Subcutaneous adipose tissue (tissue), 4 donors: ENCODE measurements around the gene DNAJA4. TPM values are rescaled to one million over a fixed set of nuclear protein-coding genes. Genes with fewer than 3 reads are reported as not detected.

Experiments used
- CTCF ChIP-seq: fragments of 450-650 bp; IDR thresholded peaks from one replicate; pipeline ENCODE4 v1.5.1; 2016; ENCODE audit warnings: low read depth, mild to moderate bottlenecking, control low read depth, antibody characterized with exemption, moderate library complexity
- total RNA-seq, 4 donors: library from RNA; depleted of rRNA; stranded (reverse); fragments of >200 nt; gene quantifications; one replicate each; pipeline ENCODE4 v1.1.0, GENCODE V29; 2016

The DNAJA4 gene
- total RNA-seq, 4 donors from 2014 or later = 14.3 to 22.8 (median 17.7) TPM

GRCh38 chr15:78266806-78267205 lies 2.4 kb downstream of the DNAJA4 start:
- TF ChIP-seq CTCF = no peak

- no peak for TF ChIP-seq CTCF
Measured at GRCh38 chr15:78272316-78272715, 8.0 kb downstream of the DNAJA4 start.

- TF ChIP-seq CTCF = no peak
Measured at GRCh38 chr15:78272776-78273175, 8.4 kb downstream of the DNAJA4 start.

GRCh38 chr15:78274994-78275393 lies 10.6 kb downstream of the DNAJA4 start:
- no peak for TF ChIP-seq CTCF

GRCh38 chr15:78276064-78276943 lies 11.9 kb downstream of the DNAJA4 start:
- no peak for TF ChIP-seq CTCF

- TF ChIP-seq CTCF = no peak
Measured at GRCh38 chr15:78280319-78281072, 16.1 kb downstream of the DNAJA4 start.

- no peak for TF ChIP-seq CTCF
Measured at GRCh38 chr15:78282324-78282723, 18.0 kb downstream of the DNAJA4 start.
